GM19035 (cell line): ENCODE measurements around the gene NLGN2.

ENCODE experiments used
- ATAC-seq: cut with Tn5 transposase; IDR thresholded peaks from one replicate; pipeline ENCODE4 v1.9.1; 2021; ENCODE audit not compliant: unreplicated experiment

The NLGN2 gene

DNA sequence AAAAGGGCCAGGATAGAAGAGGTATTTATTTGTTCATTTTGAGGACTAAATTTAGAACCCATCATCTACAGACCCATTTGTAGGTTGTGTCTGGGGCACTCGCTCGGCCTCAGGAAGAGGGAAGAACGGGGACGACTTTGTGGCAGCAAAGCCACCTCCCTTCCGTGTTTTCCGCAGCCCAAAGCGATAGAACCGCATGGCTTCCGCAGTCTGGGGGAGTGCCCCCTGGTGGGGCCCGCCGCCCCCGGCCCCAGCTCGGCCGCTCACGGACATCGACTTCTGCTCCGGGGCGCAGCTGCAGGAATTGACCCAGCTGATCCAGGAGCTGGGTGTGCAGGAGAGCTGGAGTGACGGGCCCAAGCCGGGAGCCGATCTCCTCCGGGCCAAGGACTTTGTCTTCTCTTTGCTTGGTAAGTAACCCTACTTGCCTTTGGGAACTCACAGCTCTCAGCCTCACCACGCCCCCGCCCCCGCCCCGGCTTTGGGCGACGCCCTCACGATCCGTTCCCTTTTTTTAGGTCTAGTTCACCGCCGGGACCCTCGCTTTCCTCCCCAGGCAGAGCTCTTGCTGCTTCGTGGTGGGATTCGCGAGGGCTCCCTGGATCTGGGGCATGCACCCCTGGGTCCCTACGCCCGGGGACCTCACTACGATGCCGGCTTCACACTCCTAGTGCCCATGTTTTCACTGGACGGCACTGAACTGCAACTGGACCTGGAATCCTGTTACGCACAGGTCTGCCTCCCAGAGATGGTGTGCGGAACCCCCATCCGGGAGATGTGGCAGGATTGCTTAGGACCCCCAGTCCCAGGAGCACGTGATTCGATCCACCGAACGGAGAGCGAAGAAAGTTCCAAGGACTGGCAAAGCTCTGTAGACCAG lies 28.3 kb downstream of the NLGN2 start:
- peak; percentile 24 for ATAC-seq

- no peak for ATAC-seq
Observed at GRCh38 chr17:7436556-7437368, 29.1 kb downstream of the NLGN2 start.

DNA sequence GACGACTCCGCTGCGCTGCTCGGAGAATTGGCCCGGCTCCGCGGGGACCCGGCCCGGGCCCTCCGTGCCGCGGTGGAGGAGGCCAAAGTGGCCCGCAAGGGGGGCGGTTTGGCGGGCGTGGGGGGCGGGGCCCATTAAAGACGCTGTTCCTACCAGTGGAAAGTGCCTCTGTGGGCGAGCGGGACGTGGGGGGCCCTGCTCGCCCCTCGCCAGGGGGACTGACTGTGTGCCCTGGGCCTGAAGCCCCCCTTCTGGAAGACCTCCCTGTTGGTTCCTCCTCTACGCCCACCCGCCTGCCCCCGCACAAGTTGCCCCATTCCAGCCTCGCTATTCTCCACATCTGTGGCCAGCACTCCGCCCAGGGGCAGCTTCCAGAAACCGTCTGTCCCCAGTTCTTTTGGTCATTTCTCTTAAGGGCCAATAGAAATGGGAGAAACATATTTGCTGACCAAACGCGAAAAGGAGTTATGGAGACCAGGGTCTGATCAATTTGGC lies 29.8 kb downstream of the NLGN2 start:
- ATAC-seq = no peak

DNA sequence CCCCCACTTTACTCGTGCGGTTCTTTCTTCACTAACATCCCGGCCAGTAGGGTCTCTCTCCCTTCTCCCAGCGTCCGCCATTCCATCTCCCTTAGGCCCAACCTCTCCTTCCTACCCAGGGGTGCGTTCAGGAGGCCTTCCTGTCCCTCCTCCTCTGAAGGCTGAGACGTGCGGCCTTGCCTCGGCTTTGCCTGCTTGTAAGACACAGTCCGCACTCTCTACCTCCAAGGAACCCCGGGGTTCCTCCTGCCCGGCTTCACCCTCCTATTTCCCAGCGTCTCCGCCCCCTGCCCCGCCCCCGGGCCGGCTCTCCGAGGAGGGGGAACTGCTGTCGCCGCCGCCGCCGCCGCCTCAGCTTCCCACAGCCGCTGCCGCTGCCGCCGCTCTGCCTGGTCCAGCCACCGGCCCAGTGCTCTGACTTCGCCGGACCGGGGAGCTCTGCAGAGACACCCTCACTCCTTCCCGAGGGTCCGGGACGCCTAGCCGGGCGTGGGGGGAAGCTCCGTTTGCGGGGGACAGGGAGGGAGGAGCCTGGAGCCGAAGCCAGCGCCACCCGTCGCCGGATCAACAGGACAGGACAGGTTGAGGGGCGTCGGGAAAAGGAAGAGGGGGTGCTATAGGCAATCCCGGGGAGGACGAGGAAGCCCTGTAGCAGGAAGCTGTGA lies 30.4 kb downstream of the NLGN2 start:
- no peak for ATAC-seq

DNA sequence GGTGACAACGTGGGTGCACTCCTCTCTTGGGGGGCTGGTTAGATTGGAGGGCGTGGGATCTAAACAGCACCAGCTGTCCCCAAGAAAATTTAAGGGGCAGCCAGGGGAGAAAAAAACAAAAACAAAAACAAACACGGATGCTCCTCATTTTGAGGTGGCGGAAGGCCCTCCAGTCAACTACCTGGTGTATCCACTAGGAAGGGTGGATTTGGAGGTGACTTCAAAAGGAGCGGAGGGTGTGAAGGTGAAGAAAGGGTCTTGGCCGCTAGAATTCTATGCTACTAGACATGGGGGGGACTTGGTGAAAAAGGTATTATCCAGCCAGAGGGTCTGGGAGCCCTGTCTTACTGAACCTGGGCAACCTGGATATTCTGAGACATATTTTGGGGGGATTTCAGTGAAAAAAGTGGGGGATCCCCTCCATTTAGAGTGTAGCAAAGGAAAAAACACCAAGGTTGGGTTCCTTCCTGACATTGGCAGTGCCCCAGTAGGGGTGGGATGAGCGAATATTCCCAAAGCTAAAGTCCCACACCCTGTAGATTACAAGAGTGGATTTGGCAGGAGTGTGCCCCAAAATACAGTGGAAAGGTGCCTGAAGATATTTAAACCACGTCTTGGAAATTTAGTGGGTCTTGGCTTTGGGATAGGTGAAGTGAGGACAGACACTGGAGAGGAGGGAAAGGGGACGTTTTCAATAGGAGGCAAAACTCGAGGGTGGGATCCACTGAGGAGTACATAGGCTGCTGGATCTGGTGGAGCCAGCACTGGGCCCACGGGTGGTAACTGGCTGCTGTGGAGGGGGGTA lies 31.2 kb downstream of the NLGN2 start:
- no peak for ATAC-seq

- ATAC-seq = no peak
Observed at GRCh38 chr17:7439462-7440112, 31.9 kb downstream of the NLGN2 start, which contains the start of gene FGF11. Gene FGF11, plus strand, starts transcription at chr17:7439512. Its CDS starts 109 bp downstream, at chr17:7439621.

GRCh38 chr17:7440113-7440833 lies 32.6 kb downstream of the NLGN2 start:
- no peak for ATAC-seq

GRCh38 chr17:7440834-7441195 lies 33.2 kb downstream of the NLGN2 start:
- no peak for ATAC-seq

GRCh38 chr17:7441266-7441665 lies 33.6 kb downstream of the NLGN2 start:
- no peak for ATAC-seq

- ATAC-seq = no peak
Observed at GRCh38 chr17:7442142-7442541, 34.5 kb downstream of the NLGN2 start.

- ATAC-seq = no peak
Observed at GRCh38 chr17:7443499-7444485, 36.1 kb downstream of the NLGN2 start.

DNA sequence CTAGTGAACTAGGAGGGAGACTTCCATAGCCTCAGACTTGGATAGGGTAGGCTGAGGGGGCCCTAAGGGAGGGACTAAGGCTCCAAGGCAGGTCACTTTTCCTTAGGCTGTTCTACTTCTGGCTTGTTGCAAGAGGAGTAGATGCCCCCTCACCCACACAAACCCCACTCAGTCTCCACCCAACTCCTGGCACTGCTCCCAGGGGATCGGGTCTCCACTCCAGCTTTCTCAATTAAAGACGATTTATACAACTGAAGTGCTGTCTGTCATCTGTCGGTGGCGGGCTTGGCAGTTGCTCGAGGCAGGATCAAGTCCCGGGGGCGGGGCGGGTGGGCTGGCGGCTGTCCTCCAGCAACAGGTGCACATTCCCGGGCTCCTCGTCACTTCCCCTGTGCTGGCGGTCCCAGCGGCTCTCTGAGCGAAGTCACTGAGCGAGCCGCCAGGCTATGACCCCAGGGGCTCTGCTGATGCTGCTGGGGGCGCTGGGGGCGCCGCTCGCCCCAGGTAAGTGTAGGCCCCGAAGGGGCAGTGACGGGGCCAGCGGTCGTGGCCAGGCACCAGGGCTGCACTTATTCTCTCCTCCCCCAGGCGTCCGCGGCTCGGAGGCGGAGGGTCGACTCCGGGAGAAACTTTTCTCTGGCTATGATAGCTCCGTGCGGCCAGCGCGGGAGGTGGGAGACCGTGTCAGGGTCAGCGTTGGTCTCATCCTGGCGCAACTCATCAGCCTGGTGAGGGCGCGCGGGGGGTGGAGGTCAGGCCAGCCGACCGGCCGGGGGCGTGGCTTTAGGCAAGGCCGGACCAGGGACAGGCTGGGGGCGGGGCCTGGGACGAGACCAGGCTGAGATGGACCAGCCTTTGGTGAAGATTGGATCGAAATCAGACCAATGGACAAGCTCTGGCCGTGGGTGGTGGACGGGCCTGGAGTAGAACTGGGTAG lies 37.3 kb downstream of the NLGN2 start, which contains the start of gene CHRNB1:
TSS of gene CHRNB1 (plus strand) at position 380 of the 937 bp plus-strand sequence. CDS start at position 447, 67 bp downstream.
- peak; percentile 65 for ATAC-seq

GRCh38 chr17:7445619-7445968 lies 37.9 kb downstream of the NLGN2 start:
- no peak for ATAC-seq

DNA sequence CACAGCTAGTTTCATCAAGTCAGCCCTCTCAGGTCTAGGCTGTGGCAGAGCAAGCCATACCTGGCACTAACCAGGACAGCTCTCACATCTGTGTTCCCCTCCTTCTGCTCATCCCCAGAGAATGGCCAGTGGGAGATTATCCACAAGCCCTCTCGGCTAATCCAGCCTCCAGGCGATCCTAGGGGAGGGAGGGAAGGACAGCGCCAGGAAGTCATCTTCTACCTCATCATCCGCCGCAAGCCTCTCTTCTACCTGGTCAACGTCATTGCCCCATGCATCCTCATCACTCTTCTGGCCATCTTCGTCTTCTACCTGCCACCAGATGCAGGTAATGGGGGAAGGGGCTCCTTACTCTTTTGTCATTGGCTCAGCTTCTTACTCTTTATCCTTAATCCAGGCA lies 40.8 kb downstream of the NLGN2 start:
- no peak for ATAC-seq

DNA sequence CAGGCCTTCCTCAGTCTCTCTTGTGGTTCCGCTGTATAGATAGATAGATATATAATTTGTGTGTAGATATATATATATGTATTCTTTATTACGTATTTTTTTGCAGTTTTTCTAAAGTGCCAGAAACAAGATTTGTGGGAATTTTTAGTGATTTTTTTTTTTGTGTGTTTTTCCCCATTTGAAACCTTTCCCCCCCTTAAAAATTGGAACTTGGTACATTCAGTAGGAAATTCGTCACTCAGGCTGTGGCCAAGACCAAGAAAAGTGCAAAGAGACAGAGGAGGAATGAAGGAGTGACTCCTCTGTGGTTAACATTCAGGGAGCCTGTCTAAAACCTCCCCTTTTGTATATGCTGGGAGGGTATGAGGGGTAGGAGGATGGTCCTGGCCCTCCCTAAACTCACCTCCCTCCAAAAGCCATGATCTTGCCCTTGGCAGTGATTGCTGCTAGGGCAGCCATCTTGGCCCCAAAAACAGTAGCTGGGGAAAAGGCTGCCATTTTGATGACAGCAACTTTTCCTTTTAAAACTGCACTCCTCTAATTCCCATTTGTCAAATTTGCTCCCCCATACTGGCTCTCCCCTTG lies 52.4 kb downstream of the NLGN2 start:
- ATAC-seq = no peak

DNA sequence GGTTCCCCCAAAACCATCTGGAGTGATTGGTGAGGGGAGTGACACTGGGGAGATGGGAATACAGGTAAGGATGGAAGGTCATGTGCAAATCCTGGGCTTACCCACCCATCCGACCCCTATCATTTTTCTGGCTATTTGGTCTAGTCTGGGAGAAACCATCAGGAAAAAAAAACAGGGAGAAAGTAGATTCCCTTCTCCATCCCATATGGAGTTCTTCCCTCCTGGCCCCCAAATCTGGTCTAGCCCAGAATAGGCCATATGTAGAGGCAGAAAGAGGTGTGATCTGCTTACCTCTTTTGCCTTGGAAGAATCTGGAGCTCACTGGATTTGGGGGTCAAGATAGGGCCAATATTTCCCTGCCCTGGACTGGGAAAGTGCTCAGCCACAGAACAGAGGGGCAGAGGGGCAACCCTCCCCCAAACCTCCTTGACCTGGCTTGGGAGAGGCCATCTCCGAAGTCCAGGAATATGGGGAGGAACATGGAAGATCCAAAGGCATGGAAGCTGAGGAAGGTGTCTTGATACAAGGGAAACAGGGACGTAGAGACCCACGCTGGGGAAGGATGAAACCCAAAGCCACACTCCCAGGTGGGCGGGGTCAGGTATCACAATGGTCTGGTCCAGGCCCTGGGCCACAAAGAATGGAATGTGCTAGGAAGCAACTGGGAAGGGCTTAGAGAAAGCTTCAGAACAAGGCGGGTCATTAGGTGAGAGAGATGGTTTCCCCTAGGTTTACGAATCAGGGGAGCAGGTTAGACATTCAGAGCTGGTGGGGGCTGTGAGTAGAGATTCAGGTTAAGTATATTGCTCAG lies 53.4 kb downstream of the NLGN2 start:
- ATAC-seq = no peak
